Measurements from ENCODE around the gene PPP1R3G. TPM values are rescaled to one million over a fixed set of nuclear protein-coding genes. Genes with fewer than 3 reads are reported as not detected.

Gene PPP1R3G
- total RNA-seq, 4 donors from 2014 or later = 0.56 to 1.8 (median 1.3) TPM

GRCh38 chr6:5050009-5050408, 35.1 kb upstream of the PPP1R3G start:
- TF ChIP-seq, protein P1, sequence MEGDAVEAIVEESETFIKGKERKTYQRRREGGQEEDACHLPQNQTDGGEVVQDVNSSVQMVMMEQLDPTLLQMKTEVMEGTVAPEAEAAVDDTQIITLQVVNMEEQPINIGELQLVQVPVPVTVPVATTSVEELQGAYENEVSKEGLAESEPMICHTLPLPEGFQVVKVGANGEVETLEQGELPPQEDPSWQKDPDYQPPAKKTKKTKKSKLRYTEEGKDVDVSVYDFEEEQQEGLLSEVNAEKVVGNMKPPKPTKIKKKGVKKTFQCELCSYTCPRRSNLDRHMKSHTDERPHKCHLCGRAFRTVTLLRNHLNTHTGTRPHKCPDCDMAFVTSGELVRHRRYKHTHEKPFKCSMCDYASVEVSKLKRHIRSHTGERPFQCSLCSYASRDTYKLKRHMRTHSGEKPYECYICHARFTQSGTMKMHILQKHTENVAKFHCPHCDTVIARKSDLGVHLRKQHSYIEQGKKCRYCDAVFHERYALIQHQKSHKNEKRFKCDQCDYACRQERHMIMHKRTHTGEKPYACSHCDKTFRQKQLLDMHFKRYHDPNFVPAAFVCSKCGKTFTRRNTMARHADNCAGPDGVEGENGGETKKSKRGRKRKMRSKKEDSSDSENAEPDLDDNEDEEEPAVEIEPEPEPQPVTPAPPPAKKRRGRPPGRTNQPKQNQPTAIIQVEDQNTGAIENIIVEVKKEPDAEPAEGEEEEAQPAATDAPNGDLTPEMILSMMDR (IDR thresholded peaks at IDR 0.05) = no peak
- DNase-seq (ENCODE audit: low spot score) (no peak), ATAC-seq (ENCODE audit: low FRiP score) (no peak)

DNA sequence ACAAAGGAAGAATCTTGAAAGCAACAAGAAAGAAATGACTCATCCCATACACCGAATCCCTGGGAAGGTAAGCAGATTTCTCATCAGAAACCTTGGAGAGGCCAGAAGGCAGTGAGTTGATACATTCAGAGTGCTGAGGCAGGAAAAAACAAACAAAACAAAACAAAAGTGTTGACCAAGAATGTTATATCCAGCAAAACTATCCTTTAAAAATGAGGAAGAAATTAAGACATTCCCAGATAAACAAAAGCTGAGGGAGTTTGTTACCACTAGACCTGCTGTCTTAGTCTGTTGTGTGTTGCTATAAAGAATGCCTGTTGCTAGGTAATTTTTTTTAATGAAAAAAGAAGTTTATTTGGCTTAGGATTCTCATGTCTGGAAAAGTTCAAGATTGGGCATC, 33.7 kb upstream of the PPP1R3G start:
- no peak for ATAC-seq (ENCODE audit: low FRiP score)
- TF ChIP-seq, protein P1 (IDR thresholded peaks at IDR 0.05) = no peak
- no peak for DNase-seq (ENCODE audit: low spot score)

- DNase-seq (ENCODE audit: low spot score) = no peak
- ATAC-seq (ENCODE audit: low FRiP score) = no peak
- TF ChIP-seq, protein P1 (IDR thresholded peaks at IDR 0.05) = no peak
Observed at GRCh38 chr6:5053038-5053437, 32.1 kb upstream of the PPP1R3G start.

DNA sequence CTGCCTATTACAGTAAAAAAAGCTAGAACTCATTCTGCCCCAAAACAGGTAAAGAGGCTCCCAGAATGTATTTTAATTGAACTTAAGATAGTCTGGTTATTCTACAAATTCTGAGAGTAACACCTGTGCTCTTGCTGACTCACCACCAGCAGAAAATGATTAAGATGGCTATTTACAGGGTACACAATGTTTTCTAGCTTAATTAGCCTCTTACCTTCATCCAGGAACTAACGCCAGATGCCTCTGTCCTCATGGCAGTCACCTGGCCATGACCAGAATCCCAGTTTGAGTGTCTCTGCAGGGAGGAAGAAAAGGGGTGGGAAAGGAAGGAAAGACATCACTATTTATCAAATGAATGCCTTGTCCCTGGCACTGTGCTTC, 31.3 kb upstream of the PPP1R3G start:
- TF ChIP-seq, protein P1 (IDR thresholded peaks at IDR 0.05) = no peak
- no peak for ATAC-seq (ENCODE audit: low FRiP score)
- no peak for DNase-seq (ENCODE audit: low spot score)

GRCh38 chr6:5054245-5054873, 30.8 kb upstream of the PPP1R3G start:
- TF ChIP-seq, protein P1 (IDR thresholded peaks at IDR 0.05) = no peak
- DNase-seq (ENCODE audit: low spot score) = no peak
- ATAC-seq (ENCODE audit: low FRiP score) = no peak

GRCh38 chr6:5055118-5055517, 30.0 kb upstream of the PPP1R3G start:
- TF ChIP-seq, protein P1 (IDR thresholded peaks at IDR 0.05) = no peak
- no peak for DNase-seq (ENCODE audit: low spot score)
- ATAC-seq (ENCODE audit: low FRiP score) = no peak

- ATAC-seq (ENCODE audit: low FRiP score) (no peak), DNase-seq (ENCODE audit: low spot score) (no peak)
- TF ChIP-seq, protein P1 (IDR thresholded peaks at IDR 0.05) = no peak
Observed at GRCh38 chr6:5058254-5058653, 26.9 kb upstream of the PPP1R3G start.

All from omental fat pad (tissue), 4 donors.